CD14-positive monocyte (primary cell): ENCODE measurements around the gene ELOA. TPM values are rescaled to one million over a fixed set of nuclear protein-coding genes. Genes with fewer than 3 reads are reported as not detected.
"Not testable (repeated sequence)": the region's sequence is repeated elsewhere in the genome, so short reads cannot be mapped to it uniquely, and the experiment has no call there.

Experiments
- DNase-seq, 3 donors: peaks; one replicate each; pipeline ENCODE4 v3.0.0-alpha.2; 2011 to 2022
- H2AFZ ChIP-seq: 2 replicates; pipeline ENCODE4 v1.6.0; 2012; ENCODE audit warnings: mild to moderate bottlenecking, low read depth, low read length, inconsistent platforms; ENCODE audit not compliant: insufficient read depth, poor library complexity, severe bottlenecking
- H3K27ac ChIP-seq, 2 donors: 1 replicate in 1 of 2; 2 replicates in 1 of 2; pipeline ENCODE4 v1.5.1; 2012 to 2013; ENCODE audit warnings: low read length in 2 of 2, control low read depth in 1 of 2, inconsistent platforms in 1 of 2, low read depth in 1 of 2, mild to moderate bottlenecking in 1 of 2
- H3K27me3 ChIP-seq, 2 donors: one replicate each; pipeline versions ENCODE4 v1.6.0 to v1.6.1; 2011 to 2013; ENCODE audit warnings: low read length in 2 of 2; ENCODE audit not compliant: control insufficient read depth in 2 of 2, insufficient read depth in 2 of 2
- H3K36me3 ChIP-seq, 2 donors: replicated peaks in 1 of 2; 1 replicate in 1 of 2; 2 replicates in 1 of 2; pipeline versions ENCODE4 v1.5.1 to v1.6.1; 2012 to 2013; ENCODE audit warnings: low read length in 2 of 2, control low read depth in 1 of 2, inconsistent platforms in 1 of 2, mild to moderate bottlenecking in 1 of 2; ENCODE audit not compliant: insufficient read depth in 2 of 2, control insufficient read depth in 1 of 2
- H3K4me1 ChIP-seq, 2 donors: 1 replicate in 1 of 2; 2 replicates in 1 of 2; pipeline versions ENCODE4 v1.5.1 to v1.6.1; 2012 to 2013; ENCODE audit warnings: low read length in 2 of 2, control low read depth in 1 of 2, inconsistent platforms in 1 of 2, mild to moderate bottlenecking in 1 of 2, moderate library complexity in 1 of 2; ENCODE audit not compliant: insufficient read depth in 2 of 2, control insufficient read depth in 1 of 2
- H3K4me2 ChIP-seq: replicated peaks from 2 replicates; pipeline ENCODE3; 2012; ENCODE audit warnings: low read length, moderate library complexity, mild to moderate bottlenecking; ENCODE audit not compliant: poor library complexity, severe bottlenecking; ENCODE audit errors: extremely low read depth
- H3K4me3 ChIP-seq, 3 experiments: fragments of 200-600 bp in 1 of 3; sonication (generic) in 1 of 3; replicated peaks in 1 of 3; 1 replicate in 2 of 3; 2 replicates in 1 of 3; pipeline ENCODE4 v1.5.1; 2011 to 2013; ENCODE audit warnings: low read length in 3 of 3, mild to moderate bottlenecking in 3 of 3, control low read depth in 2 of 3, low read depth in 2 of 3, inconsistent platforms in 1 of 3, moderate library complexity in 1 of 3
- H3K79me2 ChIP-seq: 2 replicates; pipeline ENCODE4 v1.6.0; 2012; ENCODE audit warnings: mild to moderate bottlenecking, control low read depth, inconsistent platforms, low read length, moderate library complexity; ENCODE audit not compliant: insufficient read depth
- H3K9ac ChIP-seq: 2 replicates; pipeline ENCODE4 v1.6.0; 2017; ENCODE audit warnings: low read length, mild to moderate bottlenecking; ENCODE audit not compliant: insufficient read depth, poor library complexity, severe bottlenecking
- H3K9me3 ChIP-seq, 2 donors: replicated peaks in 1 of 2; 1 replicate in 1 of 2; 2 replicates in 1 of 2; pipeline versions ENCODE4 v1.5.1 to v1.6.1; 2012 to 2013; ENCODE audit warnings: low read length in 2 of 2, control low read depth in 1 of 2; ENCODE audit not compliant: control insufficient read depth in 1 of 2, insufficient read depth in 1 of 2
- H4K20me1 ChIP-seq: 2 replicates; pipeline ENCODE4 v1.6.0; 2012; ENCODE audit warnings: mild to moderate bottlenecking, low read length, control low read depth, moderate library complexity; ENCODE audit not compliant: insufficient read depth
- H3K27ac Mint-ChIP-seq, 7 donors: one replicate each; pipeline ENCODE4 v1.8.0; 2020; ENCODE audit warnings: mild to moderate bottlenecking in 7 of 7, mixed read lengths in 7 of 7, moderate library complexity in 6 of 7, inconsistent platforms in 2 of 7
- H3K27me3 Mint-ChIP-seq, 3 donors: one replicate each; pipeline ENCODE4 v1.8.0; 2021 to 2022; ENCODE audit warnings: low read depth in 3 of 3, mild to moderate bottlenecking in 3 of 3, mixed read lengths in 3 of 3, moderate library complexity in 3 of 3, inconsistent platforms in 1 of 3
- H3K36me3 Mint-ChIP-seq, 2 donors: one replicate each; pipeline ENCODE4 v1.8.0; 2020; ENCODE audit warnings: mixed read lengths in 2 of 2, inconsistent platforms in 1 of 2, mild to moderate bottlenecking in 1 of 2
- H3K4me1 Mint-ChIP-seq: one replicate; pipeline ENCODE4 v1.8.0; 2020; ENCODE audit warnings: mild to moderate bottlenecking, mixed read lengths
- H3K4me3 Mint-ChIP-seq, 2 donors: one replicate each; pipeline ENCODE4 v1.8.0; 2020; ENCODE audit warnings: mild to moderate bottlenecking in 2 of 2, mixed read lengths in 2 of 2, moderate library complexity in 1 of 2
- H3K9me3 Mint-ChIP-seq, 7 donors: one replicate each; pipeline ENCODE4 v1.8.0; 2020 to 2022; ENCODE audit warnings: mixed read lengths in 7 of 7, mild to moderate bottlenecking in 6 of 7, moderate library complexity in 6 of 7, inconsistent platforms in 2 of 7
- CTCF ChIP-seq: fragments of 200-600 bp; IDR thresholded peaks from one replicate; pipeline ENCODE4 v1.8.0; 2022; ENCODE audit warnings: antibody characterized with exemption, mild to moderate bottlenecking
- WGBS: methylation state at CpG from one replicate; pipeline ENCODE4 v1.1.5; 2013; ENCODE audit warnings: missing lambda C conversion rate; ENCODE audit not compliant: insufficient coverage; 5-methylcytosine and 5-hydroxymethylcytosine counted together
- intact Hi-C, 2 donors: fragments of 100-400 bp; cut with micrococcal nuclease; formaldehyde crosslinking; loops; one replicate each; pipeline versions ENCODE4 v1.15.0 to v1.15.1; 2023
- polyA plus RNA-seq, 3 donors: library from polyadenylated mRNA; depleted of rRNA in 1 of 3; unstranded in 2 of 3; stranded (reverse) in 1 of 3; fragments of 300-500 nt in 2 of 3; fragments of >200 nt in 1 of 3; fragmentation: Illumina TruSeq in 2 of 3; gene quantifications; 1 replicate in 2 of 3; 2 replicates in 1 of 3; pipeline ENCODE4 v1.2.3, GENCODE V29; 2012 to 2021

Gene ELOA
- polyA plus RNA-seq, 3 donors = 25.4 to 31.2 (median 28.7) TPM

- H3K4me3 ChIP-seq = peak within 1 kb of the TSS; percentile 71 to 96 (median 89)
- peak within 1 kb of the TSS; percentile 83 to 99 for H3K27ac ChIP-seq
- H3K9ac ChIP-seq = peak within 1 kb of the TSS; percentile 88
- H4K20me1 ChIP-seq = no peaks in the 10 kb centered on the region
- H3K79me2 ChIP-seq = peaks cover 62% of the 10 kb centered on the region
- peak within 1 kb of the TSS; percentile 97 for H2AFZ ChIP-seq
- H3K36me3 Mint-ChIP-seq = peaks cover 10 to 16% of the 10 kb centered on the region in 2 donors
- under 1% methylated on average over 75 of the region's 91 CpGs for WGBS
- peaks cover 25% of the 10 kb centered on the region for H3K4me1 Mint-ChIP-seq
- H3K4me3 Mint-ChIP-seq = peak within 1 kb of the TSS; percentile 85 to 97
- H3K27ac Mint-ChIP-seq = peak within 1 kb of the TSS; percentile 96 to 98 (median 97)
- no peaks in the 10 kb centered on the region for H3K27me3 ChIP-seq
- peak within 1 kb of the TSS; percentile 97 for H3K4me2 ChIP-seq
- no peaks in the 10 kb centered on the region for H3K9me3 ChIP-seq
- intact Hi-C loops = loop anchor here in 1 of 2 donors (2.0 kb wide), 1 partner anchor 23 kb away; the partner anchor contains the start of gene GALE
- no peak for TF ChIP-seq CTCF
- H3K9me3 Mint-ChIP-seq = no peaks in the 10 kb centered on the region
- DNase-seq = peak; percentile 83 to 87 (median 83)
- H3K4me1 ChIP-seq = peaks cover 23 to 28% of the 10 kb centered on the region in 2 donors
- no peaks in the 10 kb centered on the region for H3K27me3 Mint-ChIP-seq
- H3K36me3 ChIP-seq = peaks cover 0 to 10% of the 10 kb centered on the region in 2 donors
Observed at GRCh38 chr1:23777979-23778814, 34.9 kb downstream of the ELOA start, which contains the start of gene PITHD1. Gene PITHD1 (plus strand): TSS chr1:23778418. CDS start chr1:23778516, 98 bp downstream.

GRCh38 chr1:23779826-23780371 is 36.6 kb downstream of the ELOA start:
- no peaks in the 10 kb centered on the region for H4K20me1 ChIP-seq
- no peak overlapping the region for H2AFZ ChIP-seq
- peaks cover 10 to 24% of the 10 kb centered on the region in 2 donors for H3K36me3 ChIP-seq
- H3K36me3 Mint-ChIP-seq = peaks cover 21 to 32% of the 10 kb centered on the region in 2 donors
- peak overlapping the region; percentile 9 for H3K9ac ChIP-seq
- peak overlapping the region in 1 of 3 experiments; percentile 89 for H3K4me3 ChIP-seq
- H3K4me1 Mint-ChIP-seq = peaks cover 25% of the 10 kb centered on the region
- peak overlapping the region; percentile 97 for H3K4me2 ChIP-seq
- H3K27me3 ChIP-seq = no peaks in the 10 kb centered on the region
- peaks cover 69% of the 10 kb centered on the region for H3K79me2 ChIP-seq
- intact Hi-C loops = loop anchor here in 1 of 2 donors (2.0 kb wide), 1 partner anchor 21 kb away; the partner anchor contains the start of gene GALE
- H3K27me3 Mint-ChIP-seq = no peaks in the 10 kb centered on the region
- H3K4me3 Mint-ChIP-seq = peak overlapping the region in 1 of 2 donors; percentile 7
- no CpG with 5 or more reads among the region's 3 CpGs for WGBS
- DNase-seq = peak in 2 of 3 donors; percentile 61 to 63
- no peaks in the 10 kb centered on the region for H3K9me3 ChIP-seq
- H3K9me3 Mint-ChIP-seq = no peaks in the 10 kb centered on the region
- H3K27ac ChIP-seq = peak overlapping the region in 1 of 2 donors; percentile 99
- no peak for TF ChIP-seq CTCF
- H3K4me1 ChIP-seq = peaks cover 23 to 28% of the 10 kb centered on the region in 2 donors
- H3K27ac Mint-ChIP-seq = peak overlapping the region; percentile 57 to 96 (median 85)

GRCh38 chr1:23783141-23783540 is 39.9 kb downstream of the ELOA start:
- Histone ChIP-seq H3K4me1 (peaks cover 14 to 21% of the 10 kb centered on the region in 2 donors), H3K36me3 (peaks cover 38 to 54% of the 10 kb centered on the region in 2 donors), H3K79me2 (peaks cover 51% of the 10 kb centered on the region)
- H3K4me3 ChIP-seq, H3K4me2 ChIP-seq, H2AFZ ChIP-seq, H3K27me3 ChIP-seq, intact Hi-C loops, H3K27ac ChIP-seq, H4K20me1 ChIP-seq, H3K4me3 Mint-ChIP-seq, H3K9ac ChIP-seq, H3K27me3 Mint-ChIP-seq, H3K9me3 ChIP-seq, H3K27ac Mint-ChIP-seq, DNase-seq, H3K9me3 Mint-ChIP-seq: not testable (repeated sequence)
- peaks cover 51 to 64% of the 10 kb centered on the region in 2 donors for H3K36me3 Mint-ChIP-seq
- H3K4me1 Mint-ChIP-seq = peaks cover 17% of the 10 kb centered on the region
- 67% methylated on average over 3 of the region's 11 CpGs for WGBS
